ENCODE data around the gene SYNGR2.

- TF ChIP-seq, protein P1, sequence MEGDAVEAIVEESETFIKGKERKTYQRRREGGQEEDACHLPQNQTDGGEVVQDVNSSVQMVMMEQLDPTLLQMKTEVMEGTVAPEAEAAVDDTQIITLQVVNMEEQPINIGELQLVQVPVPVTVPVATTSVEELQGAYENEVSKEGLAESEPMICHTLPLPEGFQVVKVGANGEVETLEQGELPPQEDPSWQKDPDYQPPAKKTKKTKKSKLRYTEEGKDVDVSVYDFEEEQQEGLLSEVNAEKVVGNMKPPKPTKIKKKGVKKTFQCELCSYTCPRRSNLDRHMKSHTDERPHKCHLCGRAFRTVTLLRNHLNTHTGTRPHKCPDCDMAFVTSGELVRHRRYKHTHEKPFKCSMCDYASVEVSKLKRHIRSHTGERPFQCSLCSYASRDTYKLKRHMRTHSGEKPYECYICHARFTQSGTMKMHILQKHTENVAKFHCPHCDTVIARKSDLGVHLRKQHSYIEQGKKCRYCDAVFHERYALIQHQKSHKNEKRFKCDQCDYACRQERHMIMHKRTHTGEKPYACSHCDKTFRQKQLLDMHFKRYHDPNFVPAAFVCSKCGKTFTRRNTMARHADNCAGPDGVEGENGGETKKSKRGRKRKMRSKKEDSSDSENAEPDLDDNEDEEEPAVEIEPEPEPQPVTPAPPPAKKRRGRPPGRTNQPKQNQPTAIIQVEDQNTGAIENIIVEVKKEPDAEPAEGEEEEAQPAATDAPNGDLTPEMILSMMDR (IDR thresholded peaks at IDR 0.05; ENCODE audit: borderline replicate concordance, extremely low read depth, low read length, poor library complexity, severe bottlenecking), result no peak
- TF ChIP-seq EZH2 (IDR thresholded peaks at IDR 0.05; ENCODE audit: borderline replicate concordance, low read depth, low read length, severe bottlenecking), result no peak
Observed at GRCh38 chr17:78184868-78185267, 16.5 kb downstream of the SYNGR2 start.
